NOMO-1 (cell line): ENCODE data around the gene TMIGD3.

Experiments used
- DNase-seq, 2 experiments: peaks; one replicate each; lab custom pipeline; 2025; ENCODE audit not compliant: unreplicated experiment in 2 of 2; lab: John Stamatoyannopoulos, UW

TMIGD3 gene

GRCh38 chr1:111509997-111510375 lies 6.6 kb upstream of the TMIGD3 start:
- no peak for DNase-seq

GRCh38 chr1:111507411-111508201 lies 4.2 kb upstream of the TMIGD3 start:
- peak; percentile 99 for DNase-seq

GRCh38 chr1:111506561-111506960 lies 3.1 kb upstream of the TMIGD3 start:
- DNase-seq: no peak

- peak; percentile 70 to 85 for DNase-seq
These were observed 2.2 kb upstream of the TMIGD3 start for GRCh38 chr1:111505641-111506119.

GRCh38 chr1:111504097-111504496 lies 664 bp upstream of the TMIGD3 start:
- no peak for DNase-seq

GRCh38 chr1:111501645-111502044 lies 1.8 kb downstream of the TMIGD3 start:
- no peak for DNase-seq

- DNase-seq: no peak
These were observed 4.2 kb downstream of the TMIGD3 start for GRCh38 chr1:111499026-111499785.

- DNase-seq: peak in 1 of 2 experiments; percentile 69
These were observed 5.8 kb downstream of the TMIGD3 start for GRCh38 chr1:111497592-111497991.

GRCh38 chr1:111496398-111496797 lies 7.0 kb downstream of the TMIGD3 start:
- no peak for DNase-seq

GRCh38 chr1:111491070-111491469 lies 12.4 kb downstream of the TMIGD3 start:
- no peak for DNase-seq

- no peak for DNase-seq
These were observed 13.2 kb downstream of the TMIGD3 start for GRCh38 chr1:111490220-111490619.

- peak in 1 of 2 experiments; percentile 60 for DNase-seq
These were observed 13.8 kb downstream of the TMIGD3 start for GRCh38 chr1:111489604-111490003.

- no peak for DNase-seq
These were observed 14.8 kb downstream of the TMIGD3 start for GRCh38 chr1:111488669-111489068.

GRCh38 chr1:111487133-111487532 lies 16.3 kb downstream of the TMIGD3 start:
- no peak for DNase-seq

GRCh38 chr1:111486431-111486830 lies 17.0 kb downstream of the TMIGD3 start:
- no peak for DNase-seq

GRCh38 chr1:111484391-111485026 lies 18.9 kb downstream of the TMIGD3 start:
- DNase-seq: no peak

- peak in 1 of 2 experiments; percentile 14 for DNase-seq
These were observed 19.6 kb downstream of the TMIGD3 start for GRCh38 chr1:111483876-111484275.

- DNase-seq: no peak
These were observed 20.3 kb downstream of the TMIGD3 start for GRCh38 chr1:111483166-111483565.

GRCh38 chr1:111481387-111482221 lies 21.8 kb downstream of the TMIGD3 start:
- DNase-seq: peak; percentile 80 to 81

- DNase-seq: peak; percentile 30 to 46
These were observed 22.8 kb downstream of the TMIGD3 start for GRCh38 chr1:111480674-111481073.
